PFSK-1 (cell line): Measurements from ENCODE around the gene RILP.

Experiments used
- FOXP2 ChIP-seq: optimal IDR thresholded peaks from 2 replicates; pipeline ENCODE3; 2011; ENCODE audit warnings: borderline replicate concordance, control low read depth, inconsistent platforms; ENCODE audit not compliant: insufficient read depth; ENCODE audit errors: extremely low read length, extremely low read depth
- POLR2AphosphoS5 ChIP-seq: IDR thresholded peaks from 2 replicates; pipeline ENCODE4 v1.6.1; 2012; ENCODE audit warnings: low read depth, mild to moderate bottlenecking, control low read depth, low read length, moderate library complexity
- SIN3A ChIP-seq: IDR thresholded peaks from 2 replicates; pipeline ENCODE4 v1.6.1; 2012; ENCODE audit warnings: mild to moderate bottlenecking, low read length, moderate library complexity, borderline replicate concordance; ENCODE audit not compliant: insufficient read depth
- TAF1 ChIP-seq: IDR thresholded peaks from 2 replicates; pipeline ENCODE4 v1.6.1; 2012; ENCODE audit warnings: low read length, control low read depth, borderline replicate concordance; ENCODE audit not compliant: insufficient read depth
- TF ChIP-seq, protein P1 (sequence below), 2 experiments: IDR thresholded peaks; 2 replicates each; pipeline versions ENCODE4 v1.6.1 to v1.8.0; 2011 to 2012; ENCODE audit warnings: low read depth in 2 of 2, low read length in 2 of 2, control low read depth in 1 of 2, inconsistent platforms in 1 of 2, mild to moderate bottlenecking in 1 of 2, moderate library complexity in 1 of 2; ENCODE audit not compliant: insufficient read depth in 1 of 2

RILP gene

GRCh38 chr17:1650731-1651558, 1.3 kb upstream of the RILP start:
- no peak for TF ChIP-seq TAF1
- no peak for TF ChIP-seq SIN3A
- no peak for TF ChIP-seq FOXP2
- no peak; the same call in 1 of the 2 replicates for TF ChIP-seq POLR2AphosphoS5
- TF ChIP-seq, protein P1, sequence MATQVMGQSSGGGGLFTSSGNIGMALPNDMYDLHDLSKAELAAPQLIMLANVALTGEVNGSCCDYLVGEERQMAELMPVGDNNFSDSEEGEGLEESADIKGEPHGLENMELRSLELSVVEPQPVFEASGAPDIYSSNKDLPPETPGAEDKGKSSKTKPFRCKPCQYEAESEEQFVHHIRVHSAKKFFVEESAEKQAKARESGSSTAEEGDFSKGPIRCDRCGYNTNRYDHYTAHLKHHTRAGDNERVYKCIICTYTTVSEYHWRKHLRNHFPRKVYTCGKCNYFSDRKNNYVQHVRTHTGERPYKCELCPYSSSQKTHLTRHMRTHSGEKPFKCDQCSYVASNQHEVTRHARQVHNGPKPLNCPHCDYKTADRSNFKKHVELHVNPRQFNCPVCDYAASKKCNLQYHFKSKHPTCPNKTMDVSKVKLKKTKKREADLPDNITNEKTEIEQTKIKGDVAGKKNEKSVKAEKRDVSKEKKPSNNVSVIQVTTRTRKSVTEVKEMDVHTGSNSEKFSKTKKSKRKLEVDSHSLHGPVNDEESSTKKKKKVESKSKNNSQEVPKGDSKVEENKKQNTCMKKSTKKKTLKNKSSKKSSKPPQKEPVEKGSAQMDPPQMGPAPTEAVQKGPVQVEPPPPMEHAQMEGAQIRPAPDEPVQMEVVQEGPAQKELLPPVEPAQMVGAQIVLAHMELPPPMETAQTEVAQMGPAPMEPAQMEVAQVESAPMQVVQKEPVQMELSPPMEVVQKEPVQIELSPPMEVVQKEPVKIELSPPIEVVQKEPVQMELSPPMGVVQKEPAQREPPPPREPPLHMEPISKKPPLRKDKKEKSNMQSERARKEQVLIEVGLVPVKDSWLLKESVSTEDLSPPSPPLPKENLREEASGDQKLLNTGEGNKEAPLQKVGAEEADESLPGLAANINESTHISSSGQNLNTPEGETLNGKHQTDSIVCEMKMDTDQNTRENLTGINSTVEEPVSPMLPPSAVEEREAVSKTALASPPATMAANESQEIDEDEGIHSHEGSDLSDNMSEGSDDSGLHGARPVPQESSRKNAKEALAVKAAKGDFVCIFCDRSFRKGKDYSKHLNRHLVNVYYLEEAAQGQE (IDR thresholded peaks at IDR 0.05; ENCODE audit: insufficient read depth in 1 of 2, low read depth in 2 of 2, low read length in 2 of 2) = no peak

- TF ChIP-seq, protein P1 (IDR thresholded peaks at IDR 0.05; ENCODE audit: insufficient read depth in 1 of 2, low read depth in 2 of 2, low read length in 2 of 2) = 0 out of 4 replicates have a peak, but pooled peaks of 1 of the 2 experiments have one; percentile 3
- TF ChIP-seq SIN3A (peak; percentile 78; the same call in 1 of the 2 replicates), FOXP2 (peak; percentile 91), POLR2AphosphoS5 (peak; percentile 11; the same call in 1 of the 2 replicates), TAF1 (no peak)
These were observed 463 bp downstream of the RILP start for GRCh38 chr17:1648963-1649843.

- no peak for TF ChIP-seq SIN3A
- TF ChIP-seq, protein P1 (IDR thresholded peaks at IDR 0.05; ENCODE audit: insufficient read depth in 1 of 2, low read depth in 2 of 2, low read length in 2 of 2) = 0 out of 4 replicates have a peak, but pooled peaks of 1 of the 2 experiments have one; percentile 16
These were observed 1.3 kb downstream of the RILP start for GRCh38 chr17:1648173-1648962.

- TF ChIP-seq, protein P1 (IDR thresholded peaks at IDR 0.05; ENCODE audit: insufficient read depth in 1 of 2, low read depth in 2 of 2, low read length in 2 of 2) = 0 out of 4 replicates have a peak, but pooled peaks of 1 of the 2 experiments have one; percentile 1
- no peak for TF ChIP-seq POLR2AphosphoS5
- no peak for TF ChIP-seq SIN3A
- TF ChIP-seq FOXP2 = no peak
These were observed 1.9 kb downstream of the RILP start for GRCh38 chr17:1647802-1648171.
